ENCODE measurements around the gene EIPR1. TPM values are rescaled to one million over a fixed set of nuclear protein-coding genes. Genes with fewer than 3 reads are reported as not detected.

Gene EIPR1
- total and polyA plus RNA-seq, 2 of the 4 experiments (the other 2 are of a cell fraction): 46.5 to 67.4 TPM

- no peaks in the 10 kb centered on the region for H4K20me1 ChIP-seq (ENCODE audit: insufficient read depth, low read length)
- no peak overlapping the region for H2BK20ac ChIP-seq (ENCODE audit: low read depth, low read length)
- WGBS, 2 experiments (ENCODE audit: extremely low coverage in 2 of 2, insufficient read length in 1 of 2): no CpG with 5 or more reads among the region's 7 CpGs
- intact Hi-C loops (cut with micrococcal nuclease) (no loop called here), in situ Hi-C loops (cut with MboI; ENCODE audit: low sequenced_read_pairs) (no loop called here), dilution Hi-C loops (cut with HindIII; ENCODE audit: low sequenced_read_pairs, unreplicated experiment) (no loop called here)
- no peak overlapping the region for H2AK9ac ChIP-seq (replicated peaks; ENCODE audit: low read depth, low read length, poor library complexity)
- ChIA-PET CTCF (no interaction called here), POLR2A (ENCODE audit: unreplicated experiment) (no interaction called here)
- no peak overlapping the region for H3K27ac ChIP-seq (ENCODE audit: insufficient read depth, low read length)
- H3K4me2 ChIP-seq (ENCODE audit: low read depth, low read length): no peak overlapping the region
- ATAC-seq (ENCODE audit: low read depth) (no peak), DNase-seq (no peak)
- H3K14ac ChIP-seq (replicated peaks; ENCODE audit: low read depth, low read length): no peak overlapping the region
- no peak overlapping the region for H3K4ac ChIP-seq (ENCODE audit: low read depth, low read length)
- no peak overlapping the region for H3K18ac ChIP-seq (ENCODE audit: low read depth, low read length)
- no peak overlapping the region for H3K56ac ChIP-seq (ENCODE audit: extremely low read depth, insufficient read depth, low read length)
- no peak overlapping the region for H2BK120ac ChIP-seq (ENCODE audit: low read depth, low read length)
- H3K9me3 ChIP-seq (ENCODE audit: control insufficient read depth, insufficient read depth, low read length): no peaks in the 10 kb centered on the region
- no peak overlapping the region for H4K8ac ChIP-seq (ENCODE audit: low read depth in 2 of 2, low read length in 2 of 2)
- peaks cover 2 to 10% of the 10 kb centered on the region in 2 experiments; a peak in 1 of 4 replicates for H3K79me1 ChIP-seq (ENCODE audit: low read depth in 1 of 2, low read length in 2 of 2)
- no peak overlapping the region for H4K91ac ChIP-seq (ENCODE audit: insufficient read depth, low read depth, low read length)
- H3K4me1 ChIP-seq (ENCODE audit: control insufficient read depth, insufficient read depth, low read length): no peaks in the 10 kb centered on the region
- H3K27me3 ChIP-seq (ENCODE audit: control insufficient read depth, insufficient read depth, low read length): no peaks in the 10 kb centered on the region
- no TSS peak for BruUV-seq (replicated peaks)
- no peak overlapping the region for H3K9ac ChIP-seq (ENCODE audit: low read depth, low read length)
- H3K36me3 ChIP-seq (ENCODE audit: control insufficient read depth, insufficient read depth, low read length): no peaks in the 10 kb centered on the region
- no peak overlapping the region for H3K4me3 ChIP-seq (ENCODE audit: insufficient read depth, low read depth, low read length)
- no peak for TF ChIP-seq NFE2L2 (IDR thresholded peaks at IDR 0.05; ENCODE audit: low read depth, low read length)
- TF ChIP-seq RAD21 (IDR thresholded peaks at IDR 0.05; ENCODE audit: low read length): no peak
- no peak for TF ChIP-seq ELK1 (IDR thresholded peaks at IDR 0.05; ENCODE audit: borderline replicate concordance, low read depth, low read length)
- TF ChIP-seq SMC3 (IDR thresholded peaks at IDR 0.05; ENCODE audit: low read depth, low read length): no peak
- TF ChIP-seq RFX5 (IDR thresholded peaks at IDR 0.05; ENCODE audit: low read depth, low read length): no peak
- no peak for TF ChIP-seq MAFK (IDR thresholded peaks at IDR 0.05; ENCODE audit: low read depth, low read length)
- no peak for TF ChIP-seq BHLHE40 (IDR thresholded peaks at IDR 0.05; ENCODE audit: low read depth, low read length)
- TF ChIP-seq CTCF (conservative IDR thresholded peaks at IDR 0.05; ENCODE audit: low read depth, low read length): no peak
- TF ChIP-seq USF2 (IDR thresholded peaks at IDR 0.05; ENCODE audit: low read depth, low read length): no peak
- TF ChIP-seq RCOR1 (IDR thresholded peaks at IDR 0.05; ENCODE audit: insufficient replicate concordance, low read length): no peak
- no peak for TF ChIP-seq MAZ (IDR thresholded peaks at IDR 0.05; ENCODE audit: borderline replicate concordance, low read depth, low read length)
- TF ChIP-seq CEBPB (IDR thresholded peaks at IDR 0.05; ENCODE audit: low read depth, low read length): no peak
- no peak for TF ChIP-seq CHD1 (IDR thresholded peaks at IDR 0.05; ENCODE audit: low read depth, low read length)
- no peak for TF ChIP-seq POLR2A (IDR thresholded peaks at IDR 0.05; ENCODE audit: low read depth, low read length)
- no peak for TF ChIP-seq MXI1 (IDR thresholded peaks at IDR 0.05; ENCODE audit: borderline replicate concordance, low read depth, low read length)
- no peak for TF ChIP-seq FOS (IDR thresholded peaks at IDR 0.05; ENCODE audit: low read depth, low read length)
- no peak overlapping the region for H3K23ac ChIP-seq (ENCODE audit: low read depth, low read length)
- H3K9me1 ChIP-seq (ENCODE audit: insufficient read depth, low read length): no peaks in the 10 kb centered on the region; the same call in 1 of the 2 replicates
- H2BK5ac ChIP-seq (ENCODE audit: low read depth, low read length, poor library complexity, severe bottlenecking): no peak overlapping the region
- H2AK5ac ChIP-seq (ENCODE audit: low read depth, low read length): no peak overlapping the region
- H2AFZ ChIP-seq (replicated peaks; ENCODE audit: low read length, poor library complexity): no peak overlapping the region
- H2BK15ac ChIP-seq (ENCODE audit: low read depth, low read length): no peak overlapping the region
- H4K5ac ChIP-seq (ENCODE audit: low read depth, low read length): no peak overlapping the region
Measured at GRCh38 chr2:3291750-3292149, 85.9 kb downstream of the EIPR1 start.

Data from IMR-90 (cell line).